Fibroblast of lung (primary cell): ENCODE measurements around the gene STX11. TPM values are rescaled to one million over a fixed set of nuclear protein-coding genes. Genes with fewer than 3 reads are reported as not detected.
A peak's percentile ranks its signal among the peaks of the same experiment; 100 is the strongest.

Experiments
- DNase-seq, 2 donors: peaks; one replicate each; pipeline versions ENCODE4 v3.0.0 to v3.0.0-alpha.2; 2010; ENCODE audit warnings: low read depth in 2 of 2
- H2AFZ ChIP-seq: 2 replicates; pipeline ENCODE4 v1.5.1; 2012; ENCODE audit warnings: low read length, control low read depth, inconsistent platforms
- H3K27ac ChIP-seq: 2 replicates; pipeline ENCODE4 v1.5.1; 2011; ENCODE audit warnings: low read length, control low read depth; ENCODE audit not compliant: insufficient read depth
- H3K27me3 ChIP-seq: 2 replicates; pipeline ENCODE4 v1.5.1; 2011; ENCODE audit warnings: mild to moderate bottlenecking, low read length; ENCODE audit not compliant: control insufficient read depth, insufficient read depth
- H3K36me3 ChIP-seq: 2 replicates; pipeline ENCODE4 v1.5.1; 2011; ENCODE audit warnings: low read length; ENCODE audit not compliant: control insufficient read depth, insufficient read depth
- H3K4me1 ChIP-seq: 2 replicates; pipeline ENCODE4 v1.5.1; 2011; ENCODE audit warnings: low read length; ENCODE audit not compliant: control insufficient read depth, insufficient read depth; ENCODE audit errors: extremely low read depth
- H3K4me2 ChIP-seq: 2 replicates; pipeline ENCODE4 v1.5.1; 2011; ENCODE audit warnings: low read length, control low read depth; ENCODE audit not compliant: insufficient read depth; ENCODE audit errors: extremely low read depth
- H3K4me3 ChIP-seq, 4 experiments: fragments of 200-600 bp in 1 of 4; sonication (generic) in 1 of 4; replicated peaks in 1 of 4; 2 replicates each; pipeline ENCODE4 v1.5.1; 2011 to 2016; ENCODE audit warnings: low read length in 4 of 4, low read depth in 3 of 4, mild to moderate bottlenecking in 3 of 4, control low read depth in 2 of 4, inconsistent platforms in 1 of 4, mixed read lengths in 1 of 4; ENCODE audit not compliant: insufficient read depth in 1 of 4; ENCODE audit errors: control extremely low read depth in 1 of 4
- H3K79me2 ChIP-seq: 2 replicates; pipeline ENCODE4 v1.5.1; 2012; ENCODE audit warnings: mild to moderate bottlenecking, low read length, inconsistent platforms; ENCODE audit not compliant: control insufficient read depth, insufficient read depth
- H3K9ac ChIP-seq: 2 replicates; pipeline ENCODE4 v1.5.1; 2011; ENCODE audit warnings: mild to moderate bottlenecking, low read length, control low read depth; ENCODE audit not compliant: insufficient read depth
- H3K9me3 ChIP-seq: 2 replicates; pipeline ENCODE4 v1.5.1; 2012; ENCODE audit warnings: low read depth, low read length; ENCODE audit not compliant: control insufficient read depth, insufficient read depth
- H4K20me1 ChIP-seq: 2 replicates; pipeline ENCODE4 v1.5.1; 2011; ENCODE audit warnings: low read length; ENCODE audit not compliant: control insufficient read depth, insufficient read depth; ENCODE audit errors: extremely low read depth
- CTCF ChIP-seq, 2 donors: IDR thresholded peaks in 1 of 2; conservative IDR thresholded peaks in 1 of 2; 1 replicate in 1 of 2; 2 replicates in 1 of 2; pipeline ENCODE4 v1.5.1; 2011 to 2012; ENCODE audit warnings: low read length in 2 of 2, control low read depth in 1 of 2, inconsistent platforms in 1 of 2, low read depth in 1 of 2, mild to moderate bottlenecking in 1 of 2
- EZH2 ChIP-seq: IDR thresholded peaks from 2 replicates; pipeline ENCODE4 v1.5.1; 2012; ENCODE audit warnings: low read length, control low read depth, mild to moderate bottlenecking; ENCODE audit errors: missing control alignments
- polyA plus RNA-seq, 2 donors: library from polyadenylated mRNA; depleted of rRNA in 1 of 2; stranded (reverse) in 1 of 2; unstranded in 1 of 2; fragments of >200 nt; gene quantifications; 2 replicates each; pipeline ENCODE4 v1.2.1, GENCODE V29; 2011 to 2012; ENCODE audit warnings: missing spikeins in 1 of 2
- total RNA-seq: library from RNA; depleted of rRNA; stranded (reverse); fragments of >200 nt; gene quantifications from 2 replicates; pipeline ENCODE4 v1.2.1, GENCODE V29; 2014

Gene STX11
- total and polyA plus RNA-seq, 2 donors (not counting 1 experiment from before 2014, with no cell fraction given) = 0.33 to 6.6 TPM

GRCh38 chr6:144133225-144133821 is 17.0 kb upstream of the STX11 start:
- no peak overlapping the region for H3K9ac ChIP-seq
- no peak overlapping the region for H2AFZ ChIP-seq
- H3K4me2 ChIP-seq = no peak overlapping the region
- peaks cover 2% of the 10 kb centered on the region for H3K4me1 ChIP-seq
- no peaks in the 10 kb centered on the region for H3K36me3 ChIP-seq
- no peak overlapping the region for H3K27ac ChIP-seq
- no peak for DNase-seq
- no peaks in the 10 kb centered on the region for H3K27me3 ChIP-seq
- H3K9me3 ChIP-seq = no peaks in the 10 kb centered on the region
- TF ChIP-seq EZH2 = no peak
- TF ChIP-seq CTCF (conservative IDR thresholded peaks at IDR 0.05 in 1 of 2, IDR thresholded peaks at IDR 0.05 in 1 of 2; ENCODE audit: low read depth in 1 of 2, low read length in 2 of 2) = no peak
- H3K79me2 ChIP-seq = no peaks in the 10 kb centered on the region
- no peak overlapping the region for H3K4me3 ChIP-seq
- H4K20me1 ChIP-seq = no peaks in the 10 kb centered on the region

- no peaks in the 10 kb centered on the region for H3K9me3 ChIP-seq
- TF ChIP-seq CTCF (conservative IDR thresholded peaks at IDR 0.05 in 1 of 2, IDR thresholded peaks at IDR 0.05 in 1 of 2; ENCODE audit: low read depth in 1 of 2, low read length in 2 of 2) (no peak), EZH2 (no peak)
- DNase-seq = peak; percentile 12 to 20
Observed at GRCh38 chr6:144134176-144134575, 16.1 kb upstream of the STX11 start.

GRCh38 chr6:144134737-144135136 is 15.6 kb upstream of the STX11 start:
- no peaks in the 10 kb centered on the region for H3K9me3 ChIP-seq
- H3K36me3 ChIP-seq = no peaks in the 10 kb centered on the region
- no peaks in the 10 kb centered on the region for H4K20me1 ChIP-seq
- H3K4me2 ChIP-seq = no peak overlapping the region
- no peak overlapping the region for H3K9ac ChIP-seq
- H2AFZ ChIP-seq = no peak overlapping the region
- peak in 1 of 2 donors; percentile 4 for DNase-seq
- no peak overlapping the region for H3K4me3 ChIP-seq
- no peaks in the 10 kb centered on the region for H3K79me2 ChIP-seq
- no peak overlapping the region for H3K27ac ChIP-seq
- peaks cover 2% of the 10 kb centered on the region for H3K4me1 ChIP-seq
- no peaks in the 10 kb centered on the region for H3K27me3 ChIP-seq
- TF ChIP-seq EZH2 (no peak), CTCF (conservative IDR thresholded peaks at IDR 0.05 in 1 of 2, IDR thresholded peaks at IDR 0.05 in 1 of 2; ENCODE audit: low read depth in 1 of 2, low read length in 2 of 2) (no peak)

More at GRCh38 chr6:144134176-144134575, 16.1 kb upstream of the STX11 start:
- no peak overlapping the region for H3K4me2 ChIP-seq
- H2AFZ ChIP-seq = no peak overlapping the region
- peaks cover 2% of the 10 kb centered on the region for H3K4me1 ChIP-seq
- H3K79me2 ChIP-seq = no peaks in the 10 kb centered on the region
- H3K36me3 ChIP-seq = no peaks in the 10 kb centered on the region
- no peaks in the 10 kb centered on the region for H4K20me1 ChIP-seq
- no peak overlapping the region for H3K4me3 ChIP-seq
- H3K27ac ChIP-seq = no peak overlapping the region
- H3K27me3 ChIP-seq = no peaks in the 10 kb centered on the region
- no peak overlapping the region for H3K9ac ChIP-seq
